Memory B cell (primary cell): Measurements from ENCODE around the gene OSER1.
A peak's percentile ranks its signal among the peaks of the same experiment; 100 is the strongest.

Source experiments
- ATAC-seq: fragments of 150-1000 bp; cut with Tn5 transposase; 2 replicates; pipeline ENCODE4 v1.10.0; 2021; ENCODE audit warnings: low read depth, mild to moderate bottlenecking, moderate library complexity
- DNase-seq, 2 donors: peaks; one replicate each; pipeline ENCODE4 v3.0.0; 2022; ENCODE audit warnings: low spot score in 2 of 2
- H3K27ac Mint-ChIP-seq: one replicate; pipeline ENCODE4 v1.8.0; 2022; ENCODE audit warnings: mild to moderate bottlenecking, moderate library complexity, mixed read lengths
- H3K27me3 Mint-ChIP-seq: one replicate; pipeline ENCODE4 v1.8.0; 2022; ENCODE audit warnings: mixed read lengths
- H3K36me3 Mint-ChIP-seq: one replicate; pipeline ENCODE4 v1.8.0; 2022; ENCODE audit warnings: mild to moderate bottlenecking, mixed read lengths
- H3K4me1 Mint-ChIP-seq: one replicate; pipeline ENCODE4 v1.8.0; 2022; ENCODE audit warnings: mixed read lengths
- H3K4me3 Mint-ChIP-seq: one replicate; pipeline ENCODE4 v1.8.0; 2022; ENCODE audit warnings: mild to moderate bottlenecking, moderate library complexity, mixed read lengths
- H3K9me3 Mint-ChIP-seq: one replicate; pipeline ENCODE4 v1.8.0; 2022; ENCODE audit warnings: mixed read lengths

The OSER1 gene

DNA sequence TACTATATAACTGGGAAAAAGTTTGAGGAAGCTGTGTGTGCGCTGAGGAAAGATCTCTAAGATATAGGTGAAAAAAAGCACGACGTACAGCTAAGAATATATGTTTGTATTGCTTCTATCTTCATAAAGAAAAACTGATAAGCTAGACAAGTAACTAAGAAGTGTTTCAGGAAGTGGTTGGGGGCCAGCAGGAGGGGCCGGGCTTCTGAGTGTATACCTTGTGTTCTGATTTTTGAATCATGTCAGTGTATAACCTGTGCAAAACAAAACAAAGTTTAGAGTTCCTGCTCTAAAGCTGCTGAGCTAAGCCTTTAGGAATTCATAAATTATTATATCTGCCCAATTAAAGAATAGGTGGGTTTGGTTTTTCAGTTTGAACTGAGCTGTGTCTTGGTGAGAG lies 7.9 kb upstream of the OSER1 start:
- Mint-ChIP-seq H3K27ac (no peak overlapping the region), H3K4me3 (no peak overlapping the region), H3K27me3 (no peaks in the 10 kb centered on the region)

DNA sequence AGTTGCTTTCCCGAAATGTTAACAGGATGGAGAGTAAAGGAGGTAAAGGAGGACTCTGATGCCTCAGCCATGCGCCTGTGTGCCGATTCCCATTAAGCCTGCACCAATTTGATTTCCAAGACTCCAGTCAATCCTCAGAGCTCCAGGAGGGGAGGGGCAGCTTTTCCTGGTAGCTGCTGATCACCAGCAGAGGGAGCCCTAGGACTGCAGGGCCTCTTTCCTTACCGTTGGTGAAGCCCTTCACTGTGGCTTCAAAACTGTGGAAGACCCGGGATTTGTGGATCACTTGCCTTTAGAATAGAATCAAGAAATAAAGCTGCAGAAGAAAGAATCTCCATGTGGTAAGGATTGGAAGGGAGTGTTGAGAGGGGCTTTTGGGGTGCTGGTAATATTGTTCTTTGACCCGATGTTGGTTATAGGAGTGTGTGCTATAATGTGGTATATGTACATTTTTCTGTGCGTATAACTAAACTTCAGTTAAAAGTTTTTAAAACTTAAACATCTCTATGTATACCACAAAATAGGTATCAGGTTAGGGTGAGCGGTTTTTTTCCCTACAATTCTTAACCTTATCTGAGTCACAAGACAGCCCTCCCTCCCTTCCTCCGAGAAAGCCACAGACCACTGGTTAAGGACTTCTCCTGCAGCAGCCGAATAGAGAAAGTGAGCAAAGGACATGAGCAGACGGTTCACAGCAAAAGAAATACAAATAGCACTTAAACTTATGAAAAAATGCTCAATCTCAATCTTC lies 6.9 kb upstream of the OSER1 start:
- DNase-seq, result peak; percentile 42 to 58
- no peaks in the 10 kb centered on the region for H3K9me3 Mint-ChIP-seq
- peaks cover 25% of the 10 kb centered on the region for H3K4me1 Mint-ChIP-seq
- no peaks in the 10 kb centered on the region for H3K27me3 Mint-ChIP-seq
- H3K4me3 Mint-ChIP-seq, result no peak overlapping the region
- H3K27ac Mint-ChIP-seq, result no peak overlapping the region
- H3K36me3 Mint-ChIP-seq, result peaks cover 11% of the 10 kb centered on the region
- ATAC-seq, result peak; percentile 60

More for the DNA sequence above, 7.9 kb upstream of the OSER1 start:
- DNase-seq (no peak), ATAC-seq (no peak)
- H3K4me1 Mint-ChIP-seq, result peaks cover 25% of the 10 kb centered on the region
- H3K36me3 Mint-ChIP-seq, result peaks cover 11% of the 10 kb centered on the region
- H3K9me3 Mint-ChIP-seq, result no peaks in the 10 kb centered on the region

DNA sequence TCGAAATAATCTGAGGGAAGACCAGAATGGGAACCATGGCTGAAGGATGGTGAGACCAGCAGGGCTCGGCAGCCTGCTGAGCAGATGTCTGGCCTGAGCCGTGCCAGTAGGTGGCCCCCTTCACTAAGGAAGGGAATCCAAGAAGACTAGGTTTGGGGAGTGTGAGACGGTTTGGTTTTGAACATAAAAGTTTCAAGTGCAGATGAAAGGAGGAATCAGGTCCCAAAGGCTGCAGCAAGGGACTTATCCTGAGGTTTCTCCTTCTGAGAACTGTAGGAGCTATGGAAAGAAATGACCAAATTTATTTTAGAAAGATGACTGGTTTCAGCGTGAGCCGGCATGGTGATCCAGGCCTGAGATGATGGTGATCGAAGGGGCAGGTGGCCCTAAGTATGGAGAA lies 4.6 kb upstream of the OSER1 start:
- DNase-seq (peak; percentile 47), ATAC-seq (no peak)
- no peak overlapping the region for H3K4me3 Mint-ChIP-seq
- no peaks in the 10 kb centered on the region for H3K27me3 Mint-ChIP-seq
- H3K9me3 Mint-ChIP-seq, result no peaks in the 10 kb centered on the region
- peaks cover 8% of the 10 kb centered on the region for H3K36me3 Mint-ChIP-seq
- H3K27ac Mint-ChIP-seq, result peak overlapping the region; percentile 33
- H3K4me1 Mint-ChIP-seq, result peaks cover 29% of the 10 kb centered on the region

- Mint-ChIP-seq H3K4me1 (peaks cover 29% of the 10 kb centered on the region), H3K9me3 (no peaks in the 10 kb centered on the region), H3K27ac (no peak overlapping the region), H3K27me3 (no peaks in the 10 kb centered on the region), H3K36me3 (peaks cover 5% of the 10 kb centered on the region), H3K4me3 (no peak overlapping the region)
- no peak for DNase-seq
- no peak for ATAC-seq
Observed at GRCh38 chr20:44212792-44213191, 2.2 kb upstream of the OSER1 start.

DNA sequence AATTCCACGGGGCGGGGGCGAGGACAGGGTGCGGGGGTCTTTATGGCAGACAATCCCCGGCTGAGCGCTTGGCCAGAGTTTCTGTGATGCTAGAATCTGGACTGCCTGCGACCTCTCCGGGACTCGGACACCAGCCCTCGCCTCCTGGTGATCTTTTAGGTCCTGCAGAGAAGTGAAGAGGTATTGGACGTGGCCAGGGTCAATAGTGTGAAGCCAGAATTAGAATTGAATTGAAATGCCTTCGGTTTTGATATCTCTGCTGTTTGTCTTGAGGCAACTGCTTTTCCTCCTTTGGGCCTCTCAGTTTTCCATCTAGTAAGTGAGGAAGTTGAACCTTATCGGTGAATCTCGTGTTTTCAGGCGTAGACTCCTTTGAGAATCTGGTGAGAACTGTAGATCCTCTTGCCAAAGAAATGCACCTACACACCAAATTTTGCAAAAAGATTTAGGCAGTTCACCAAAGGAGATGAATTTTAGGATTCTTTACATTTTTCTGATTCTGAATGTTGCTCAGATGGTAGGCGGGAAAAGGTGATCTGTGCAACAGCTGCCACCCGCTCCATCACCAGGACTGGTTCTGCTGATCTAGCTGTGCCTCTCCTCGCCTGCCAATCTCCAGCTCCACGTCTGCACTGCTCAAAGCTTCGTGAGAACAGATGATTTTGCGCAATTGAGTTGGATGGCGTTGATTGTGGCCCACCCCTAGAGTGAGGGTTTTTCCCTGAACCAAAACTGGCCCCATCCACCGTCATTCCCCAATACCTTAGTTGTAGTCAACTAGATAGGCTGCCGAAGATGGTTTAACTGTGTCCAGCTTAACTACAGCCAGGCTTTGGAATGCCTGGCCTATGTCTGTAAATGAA lies 837 bp upstream of the OSER1 start:
- H3K27ac Mint-ChIP-seq, result peak overlapping the region; percentile 99
- H3K36me3 Mint-ChIP-seq, result peaks cover 5% of the 10 kb centered on the region
- no peaks in the 10 kb centered on the region for H3K9me3 Mint-ChIP-seq
- H3K4me3 Mint-ChIP-seq, result peak overlapping the region; percentile 97
- no peak for DNase-seq
- peaks cover 30% of the 10 kb centered on the region for H3K4me1 Mint-ChIP-seq
- H3K27me3 Mint-ChIP-seq, result no peaks in the 10 kb centered on the region
- ATAC-seq, result no peak

GRCh38 chr20:44209686-44210405 lies 725 bp downstream of the OSER1 start:
- no peaks in the 10 kb centered on the region for H3K36me3 Mint-ChIP-seq
- no peaks in the 10 kb centered on the region for H3K27me3 Mint-ChIP-seq
- peaks cover 24% of the 10 kb centered on the region for H3K4me1 Mint-ChIP-seq
- H3K4me3 Mint-ChIP-seq, result peak overlapping the region; percentile 97
- ATAC-seq, result no peak
- no peak for DNase-seq
- H3K9me3 Mint-ChIP-seq, result no peaks in the 10 kb centered on the region
- peak overlapping the region; percentile 99 for H3K27ac Mint-ChIP-seq

GRCh38 chr20:44208770-44209169 lies 1.8 kb downstream of the OSER1 start:
- H3K4me3 Mint-ChIP-seq, result peak overlapping the region; percentile 97
- no peaks in the 10 kb centered on the region for H3K9me3 Mint-ChIP-seq
- no peak for ATAC-seq
- H3K36me3 Mint-ChIP-seq, result peaks cover 3% of the 10 kb centered on the region
- no peaks in the 10 kb centered on the region for H3K27me3 Mint-ChIP-seq
- DNase-seq, result no peak
- H3K4me1 Mint-ChIP-seq, result peaks cover 23% of the 10 kb centered on the region
- H3K27ac Mint-ChIP-seq, result peak overlapping the region; percentile 99

DNA sequence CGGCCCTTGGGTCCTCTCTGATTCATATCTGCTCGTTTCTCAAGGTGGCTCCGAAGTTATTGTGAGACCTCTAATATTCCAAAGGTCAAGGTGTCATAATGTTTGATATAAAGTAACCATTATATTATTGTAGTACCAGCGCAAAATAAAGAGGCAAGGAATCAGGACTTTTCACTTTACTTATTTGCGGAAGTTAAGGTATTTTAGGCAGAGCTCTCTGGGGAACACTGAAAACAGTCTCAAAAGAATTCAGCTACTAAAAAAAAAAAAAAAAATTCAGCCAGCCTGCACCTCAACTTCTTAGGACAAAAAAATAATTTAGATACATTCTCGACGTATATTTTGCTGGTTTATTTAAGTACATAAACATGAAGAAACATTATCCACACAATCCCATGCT lies 2.4 kb downstream of the OSER1 start:
- Mint-ChIP-seq H3K4me1 (peaks cover 27% of the 10 kb centered on the region), H3K36me3 (peaks cover 4% of the 10 kb centered on the region), H3K27me3 (no peaks in the 10 kb centered on the region), H3K27ac (peak overlapping the region; percentile 99), H3K9me3 (no peaks in the 10 kb centered on the region), H3K4me3 (peak overlapping the region; percentile 97)
- no peak for DNase-seq
- no peak for ATAC-seq

- H3K4me3 Mint-ChIP-seq, result peak overlapping the region; percentile 69
- no peak for ATAC-seq
- H3K27ac Mint-ChIP-seq, result peak overlapping the region; percentile 99
- no peaks in the 10 kb centered on the region for H3K9me3 Mint-ChIP-seq
- H3K27me3 Mint-ChIP-seq, result no peaks in the 10 kb centered on the region
- H3K4me1 Mint-ChIP-seq, result peaks cover 27% of the 10 kb centered on the region
- DNase-seq, result no peak
- H3K36me3 Mint-ChIP-seq, result peaks cover 8% of the 10 kb centered on the region
Observed at GRCh38 chr20:44207126-44207723, 3.3 kb downstream of the OSER1 start.

DNA sequence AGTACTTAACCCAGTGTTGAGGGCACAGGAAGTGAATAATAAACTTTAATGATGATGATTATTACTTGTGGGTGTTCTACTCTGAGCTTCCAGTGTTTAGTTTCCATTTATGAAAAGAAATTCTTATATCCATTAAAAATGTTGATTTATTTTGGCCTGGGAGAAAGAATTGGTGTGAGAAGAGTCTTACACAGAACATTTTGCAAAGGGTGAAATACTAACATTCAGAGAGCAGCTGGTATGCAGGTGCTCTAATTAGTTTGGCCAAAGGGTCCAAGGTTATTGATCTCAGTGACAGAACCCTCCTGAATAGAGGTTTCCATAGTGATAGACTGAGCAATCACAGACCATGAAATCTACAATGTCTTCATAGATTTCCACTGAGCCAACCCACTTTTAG lies 4.4 kb downstream of the OSER1 start:
- no peaks in the 10 kb centered on the region for H3K27me3 Mint-ChIP-seq
- no peak for ATAC-seq
- no peaks in the 10 kb centered on the region for H3K9me3 Mint-ChIP-seq
- H3K4me1 Mint-ChIP-seq, result peaks cover 23% of the 10 kb centered on the region
- no peak overlapping the region for H3K4me3 Mint-ChIP-seq
- peaks cover 13% of the 10 kb centered on the region for H3K36me3 Mint-ChIP-seq
- DNase-seq, result no peak
- H3K27ac Mint-ChIP-seq, result no peak overlapping the region

- Mint-ChIP-seq H3K27ac (no peak overlapping the region), H3K9me3 (no peaks in the 10 kb centered on the region), H3K36me3 (peaks cover 19% of the 10 kb centered on the region), H3K27me3 (no peaks in the 10 kb centered on the region), H3K4me1 (peaks cover 26% of the 10 kb centered on the region), H3K4me3 (no peak overlapping the region)
- no peak for DNase-seq
- no peak for ATAC-seq
Observed at GRCh38 chr20:44204832-44205215, 5.7 kb downstream of the OSER1 start.

DNA sequence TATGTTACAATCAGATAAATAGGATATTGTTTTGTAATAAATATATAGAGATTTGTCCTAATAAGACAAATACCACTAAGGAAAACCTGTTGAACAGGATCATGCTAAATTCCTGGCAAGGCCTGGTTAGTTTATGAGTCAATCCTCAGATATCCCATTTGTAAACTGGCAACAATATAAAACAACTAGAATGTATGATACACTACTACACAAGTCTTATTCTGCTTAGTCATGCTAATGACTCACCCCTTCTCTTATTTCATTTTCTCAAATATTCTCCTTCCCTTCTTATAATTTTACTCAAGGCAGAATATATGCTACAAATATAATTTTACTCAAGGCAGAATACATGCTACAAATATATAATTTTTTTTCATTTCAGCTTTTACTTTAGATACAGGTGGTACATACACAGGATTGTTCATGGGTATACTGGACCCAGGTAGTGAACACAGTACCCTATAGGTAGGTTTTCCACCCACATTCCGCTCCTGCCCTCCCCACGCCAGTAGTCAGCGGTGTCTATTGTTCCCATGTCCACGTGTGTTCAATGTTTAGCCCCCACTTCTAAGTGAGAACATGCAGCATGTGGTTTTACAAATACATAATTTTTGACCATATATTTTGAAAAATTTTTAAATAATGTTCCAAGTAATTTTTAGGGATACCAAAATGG lies 6.3 kb downstream of the OSER1 start:
- DNase-seq (no peak), ATAC-seq (no peak)
- Mint-ChIP-seq H3K4me1 (peaks cover 26% of the 10 kb centered on the region), H3K9me3 (no peaks in the 10 kb centered on the region), H3K27ac (no peak overlapping the region), H3K4me3 (no peak overlapping the region), H3K36me3 (peaks cover 24% of the 10 kb centered on the region), H3K27me3 (no peaks in the 10 kb centered on the region)

DNA sequence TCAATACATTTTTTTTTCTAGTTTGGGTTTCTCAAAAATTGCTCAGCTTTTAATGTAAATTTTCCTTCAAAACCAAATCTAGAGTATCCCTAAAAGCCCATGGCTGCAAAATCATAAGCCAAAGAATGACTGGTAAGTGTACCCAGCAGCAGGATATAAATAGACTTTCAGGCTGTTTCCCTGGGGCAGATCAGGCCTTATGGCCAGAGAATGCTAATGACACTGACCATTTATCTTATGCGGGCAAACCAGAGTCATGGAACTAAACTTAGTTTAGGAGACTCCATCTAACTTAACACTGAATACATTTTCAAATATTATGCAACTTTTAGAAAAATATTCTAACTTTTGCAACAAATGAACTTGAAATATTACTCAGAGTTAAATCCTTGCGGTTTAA lies 7.4 kb downstream of the OSER1 start:
- ATAC-seq (no peak), DNase-seq (no peak)
- H3K27ac Mint-ChIP-seq, result peak overlapping the region; percentile 69
- no peaks in the 10 kb centered on the region for H3K9me3 Mint-ChIP-seq
- no peaks in the 10 kb centered on the region for H3K27me3 Mint-ChIP-seq
- no peak overlapping the region for H3K4me3 Mint-ChIP-seq
- peaks cover 17% of the 10 kb centered on the region for H3K4me1 Mint-ChIP-seq
- peaks cover 28% of the 10 kb centered on the region for H3K36me3 Mint-ChIP-seq
